Retina (tissue), 1 donor: Measurements from ENCODE around the gene KIR3DL1.
"Not testable (repeated sequence)": the region's sequence is repeated elsewhere in the genome, so short reads cannot be mapped to it uniquely, and the experiment has no call there.

Source experiments
- DNase-seq: peaks from one replicate; pipeline ENCODE4 v3.0.0-alpha.2; 2016

KIR3DL1 gene

DNA sequence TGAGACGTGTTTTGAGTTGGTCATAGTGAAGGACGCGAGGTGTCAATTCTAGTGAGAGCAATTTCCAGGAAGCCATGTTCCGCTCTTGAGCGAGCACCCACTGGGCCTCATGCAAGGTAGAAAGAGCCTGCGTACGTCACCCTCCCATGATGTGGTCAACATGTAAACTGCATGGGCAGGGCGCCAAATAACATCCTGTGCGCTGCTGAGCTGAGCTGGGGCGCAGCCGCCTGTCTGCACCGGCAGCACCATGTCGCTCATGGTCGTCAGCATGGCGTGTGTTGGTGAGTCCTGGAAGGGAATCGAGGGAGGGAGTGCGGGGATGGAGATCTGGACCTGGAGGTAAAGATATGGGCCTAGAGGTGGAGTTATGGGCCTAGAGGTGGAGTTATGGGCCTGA lies at the start of gene KIR3DL1:
TSS of gene KIR3DL1 (plus strand) at position 218 of the 400 bp plus-strand sequence.
- DNase-seq: not testable (repeated sequence)

DNA sequence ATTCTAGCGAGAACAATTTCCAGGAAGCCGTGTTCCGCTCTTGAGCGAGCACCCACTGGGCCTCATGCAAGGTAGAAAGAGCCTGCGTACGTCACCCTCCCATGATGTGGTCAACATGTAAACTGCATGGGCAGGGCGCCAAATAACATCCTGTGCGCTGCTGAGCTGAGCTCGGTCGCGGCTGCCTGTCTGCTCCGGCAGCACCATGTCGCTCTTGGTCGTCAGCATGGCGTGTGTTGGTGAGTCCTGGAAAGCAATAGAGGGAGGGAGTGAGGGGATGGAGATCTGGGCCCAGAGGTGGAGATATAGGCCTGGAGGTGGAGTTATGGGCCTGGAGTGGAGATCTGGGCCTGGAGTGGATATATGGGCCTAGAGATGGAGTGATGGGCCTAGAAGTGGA lies 46.6 kb upstream of the KIR3DL1 start, which contains the start of gene KIR2DL1:
TSS of gene KIR2DL1 (plus strand) at position 148 of the 400 bp plus-strand sequence. CDS start at position 206, 58 bp downstream.
- DNase-seq: not testable (repeated sequence)

DNA sequence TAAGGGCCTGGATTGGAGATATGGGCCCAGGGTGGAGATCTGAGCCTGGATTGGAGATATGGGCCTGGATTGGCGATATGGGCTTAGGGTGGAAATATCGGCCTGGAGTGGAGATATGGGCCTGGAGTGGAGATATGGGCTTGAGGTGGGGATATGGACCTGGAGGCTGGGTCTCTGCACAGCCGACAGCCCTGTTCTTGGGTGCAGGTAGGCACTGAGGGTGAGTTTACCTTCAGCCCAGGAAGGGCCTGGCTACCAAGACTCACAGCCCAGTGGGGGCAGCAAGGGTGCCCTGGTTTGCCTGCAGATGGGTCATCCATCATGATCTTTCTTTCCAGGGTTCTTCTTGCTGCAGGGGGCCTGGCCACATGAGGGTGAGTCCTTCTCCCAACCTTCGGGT lies 45.8 kb upstream of the KIR3DL1 start:
- not testable (repeated sequence) for DNase-seq

DNA sequence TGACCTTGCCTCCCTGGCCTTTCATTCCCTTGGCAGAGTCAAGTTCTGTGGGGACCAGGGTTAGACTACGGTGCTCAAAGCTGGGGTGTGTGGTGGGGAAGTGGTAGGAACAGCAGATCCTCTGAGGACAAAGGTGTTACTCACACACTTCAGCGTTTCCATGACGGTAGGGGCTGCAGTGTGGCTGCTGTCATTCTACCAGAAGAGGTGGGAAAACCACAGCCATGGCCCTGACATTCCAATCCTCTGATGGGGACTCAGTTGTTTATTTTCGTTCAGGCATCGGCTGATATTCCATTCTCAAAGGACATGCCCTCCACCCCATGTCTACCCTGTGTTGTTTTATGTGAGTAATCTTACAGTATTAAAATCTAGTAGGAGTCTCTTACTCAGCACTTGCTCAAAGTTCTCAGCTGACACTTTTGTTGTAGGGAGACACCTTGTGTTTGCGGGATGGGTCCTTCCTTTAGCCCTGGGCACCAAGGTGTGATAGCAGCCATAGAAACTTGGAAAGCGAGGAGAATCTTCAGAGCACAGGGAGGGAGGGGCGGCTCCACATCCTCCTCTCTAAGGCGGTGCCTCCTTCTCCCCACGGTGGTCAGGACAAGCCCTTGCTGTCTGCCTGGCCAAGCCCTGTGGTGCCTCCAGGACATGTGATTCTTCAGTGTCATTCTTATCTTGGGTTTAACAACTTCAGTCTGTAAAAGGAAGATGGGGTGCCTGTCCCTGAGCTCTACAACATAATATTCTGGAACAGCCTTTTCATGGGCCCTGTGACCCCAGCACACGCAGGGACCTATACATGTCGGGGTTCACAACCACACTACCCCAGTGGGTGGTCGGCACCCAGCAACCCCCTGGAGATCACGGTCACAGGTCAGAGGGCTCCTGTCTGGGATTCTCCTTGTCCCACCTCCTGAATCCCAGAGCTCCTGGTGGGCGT lies 45.0 kb upstream of the KIR3DL1 start:
- not testable (repeated sequence) for DNase-seq

DNA sequence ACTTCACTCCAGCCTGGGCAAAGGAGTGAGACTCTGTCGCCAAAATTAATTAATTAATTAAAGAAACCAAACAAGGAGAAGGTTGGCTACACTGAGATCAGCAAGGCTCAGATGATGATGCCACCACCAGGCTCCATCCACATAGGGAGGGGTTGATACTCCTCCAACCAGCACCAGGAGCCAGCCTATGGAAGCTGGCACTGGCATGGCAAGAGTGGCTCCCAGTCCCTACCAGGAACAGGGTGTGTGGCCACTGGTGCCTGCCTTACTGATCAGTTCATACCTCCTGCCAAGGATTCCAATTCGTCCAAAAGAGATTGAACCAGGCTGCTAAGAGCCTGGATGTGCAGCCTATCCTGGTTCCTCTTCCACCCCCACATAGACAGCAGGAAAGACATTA lies 43.6 kb upstream of the KIR3DL1 start:
- DNase-seq: not testable (repeated sequence)

DNA sequence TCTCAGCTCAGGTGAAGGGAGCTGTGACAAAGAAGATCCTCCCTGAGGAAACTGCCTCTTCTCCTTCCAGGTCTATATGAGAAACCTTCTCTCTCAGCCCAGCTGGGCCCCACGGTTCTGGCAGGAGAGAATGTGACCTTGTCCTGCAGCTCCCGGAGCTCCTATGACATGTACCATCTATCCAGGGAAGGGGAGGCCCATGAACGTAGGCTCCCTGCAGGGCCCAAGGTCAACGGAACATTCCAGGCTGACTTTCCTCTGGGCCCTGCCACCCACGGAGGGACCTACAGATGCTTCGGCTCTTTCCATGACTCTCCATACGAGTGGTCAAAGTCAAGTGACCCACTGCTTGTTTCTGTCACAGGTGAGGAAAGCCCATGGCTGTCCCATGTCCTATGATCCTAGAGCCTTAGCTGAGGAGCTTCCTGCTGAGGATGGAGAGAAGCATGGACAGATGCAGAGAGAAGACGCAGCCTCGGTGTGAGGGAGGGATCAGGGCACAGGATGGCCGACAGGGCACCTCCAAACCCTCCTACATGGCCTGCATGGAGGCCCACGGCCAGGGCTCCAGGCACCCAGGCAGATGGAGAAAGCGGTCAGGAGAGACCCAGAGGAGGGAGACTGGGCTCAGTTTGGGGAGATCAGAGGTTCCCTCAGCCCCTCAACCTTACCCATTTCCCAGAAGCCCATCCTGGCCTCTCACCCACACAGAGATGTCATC lies 41.0 kb upstream of the KIR3DL1 start:
- DNase-seq: not testable (repeated sequence)

DNA sequence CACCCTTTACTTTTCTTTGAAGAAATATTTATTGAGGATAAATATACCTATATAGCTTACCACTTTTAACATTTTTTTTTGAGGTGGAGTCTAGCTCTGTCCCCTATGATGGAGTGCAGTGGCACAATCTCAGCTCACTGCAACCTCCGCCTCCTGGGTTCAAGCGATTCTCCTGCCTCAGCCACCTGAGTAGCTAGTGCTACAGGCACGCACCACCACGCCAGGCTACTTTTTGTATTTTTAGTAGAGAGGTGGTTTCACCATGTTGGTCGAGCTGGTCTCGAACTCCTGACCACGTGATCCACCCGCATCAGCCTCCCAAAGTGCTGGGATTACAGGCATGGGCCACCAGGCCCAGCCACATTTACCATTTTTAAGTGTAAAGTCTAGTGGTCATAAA lies 40.4 kb upstream of the KIR3DL1 start:
- DNase-seq: not testable (repeated sequence)

DNA sequence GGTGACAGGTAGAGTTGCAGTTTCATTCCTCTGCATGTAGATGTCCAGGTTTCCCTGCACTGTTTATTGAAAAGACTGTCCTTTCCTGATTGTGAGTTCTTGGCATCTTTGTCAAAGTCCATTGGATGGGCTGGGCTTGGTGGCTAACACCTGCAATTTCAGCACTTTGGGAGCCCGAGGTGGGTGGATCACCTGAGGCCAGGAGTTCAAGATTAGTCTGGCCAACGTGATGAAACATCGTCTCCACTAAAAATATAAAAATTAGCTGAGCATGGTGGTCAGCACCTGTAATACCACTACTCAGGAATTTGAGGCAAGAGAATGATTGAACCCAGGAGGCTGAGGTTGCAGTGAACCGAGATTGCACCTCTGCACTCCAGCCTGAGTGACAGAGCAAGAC lies 38.4 kb upstream of the KIR3DL1 start:
- not testable (repeated sequence) for DNase-seq

DNA sequence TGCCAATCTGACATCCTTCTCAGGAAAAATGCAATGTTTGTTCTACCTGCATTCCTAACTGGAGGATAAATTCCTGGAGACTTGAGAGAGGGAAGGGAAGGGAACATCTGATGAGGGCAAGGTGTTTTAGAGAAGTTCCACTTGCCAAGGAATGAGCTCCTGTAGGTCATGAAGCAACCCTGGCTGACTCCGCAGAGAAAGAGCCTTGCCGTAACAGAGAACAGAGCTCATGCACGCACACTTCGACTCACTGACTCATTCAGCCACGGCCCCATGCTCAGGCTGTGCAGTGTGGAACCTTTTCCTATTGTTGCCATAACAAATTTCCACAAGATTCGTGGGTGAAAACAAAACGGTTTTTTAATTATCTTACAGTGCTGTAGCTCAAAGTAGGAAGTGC lies 37.4 kb upstream of the KIR3DL1 start:
- not testable (repeated sequence) for DNase-seq

DNA sequence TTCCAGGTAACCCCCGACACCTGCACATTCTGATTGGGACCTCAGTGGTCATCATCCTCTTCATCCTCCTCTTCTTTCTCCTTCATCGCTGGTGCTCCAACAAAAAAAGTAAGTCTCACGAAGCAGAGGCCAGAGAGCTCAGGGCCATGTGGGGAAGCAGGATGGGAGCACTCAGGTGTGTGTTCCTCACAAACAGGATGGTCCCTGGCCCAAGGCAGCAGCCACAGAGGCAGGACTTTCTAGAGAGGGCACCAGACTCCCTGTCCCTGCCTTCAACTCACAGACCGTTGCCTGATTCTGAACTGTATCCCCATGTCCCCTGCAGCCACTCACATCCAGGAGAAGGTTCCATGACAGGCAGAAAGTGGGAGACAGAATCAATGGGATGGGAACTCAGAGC lies 33.4 kb upstream of the KIR3DL1 start:
- DNase-seq: not testable (repeated sequence)

DNA sequence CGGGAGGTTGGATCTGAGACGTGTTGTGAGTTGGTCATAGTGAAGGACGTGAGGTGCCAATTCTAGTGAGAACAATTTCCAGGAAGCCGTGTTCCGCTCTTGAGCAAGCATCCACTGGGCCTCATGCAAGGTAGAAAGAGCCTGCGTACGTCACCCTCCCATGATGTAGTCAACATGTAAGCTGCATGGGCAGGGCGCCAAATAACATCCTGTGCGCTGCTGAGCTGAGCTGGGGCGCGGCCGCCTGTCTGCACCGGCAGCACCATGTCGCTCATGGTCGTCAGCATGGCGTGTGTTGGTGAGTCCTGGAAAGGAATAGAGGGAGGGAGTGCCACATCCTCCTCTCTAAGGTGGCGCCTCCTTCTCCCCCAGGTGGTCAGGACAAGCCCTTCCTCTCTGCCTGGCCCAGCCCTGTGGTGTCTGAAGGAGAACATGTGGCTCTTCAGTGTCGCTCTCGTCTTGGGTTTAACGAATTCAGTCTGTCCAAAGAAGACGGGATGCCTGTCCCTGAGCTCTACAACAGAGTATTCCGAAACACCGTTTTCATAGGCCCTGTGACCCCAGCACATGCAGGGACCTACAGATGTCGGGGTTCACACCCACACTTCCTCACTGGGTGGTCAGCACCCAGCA lies 30.1 kb upstream of the KIR3DL1 start:
- DNase-seq: not testable (repeated sequence)

DNA sequence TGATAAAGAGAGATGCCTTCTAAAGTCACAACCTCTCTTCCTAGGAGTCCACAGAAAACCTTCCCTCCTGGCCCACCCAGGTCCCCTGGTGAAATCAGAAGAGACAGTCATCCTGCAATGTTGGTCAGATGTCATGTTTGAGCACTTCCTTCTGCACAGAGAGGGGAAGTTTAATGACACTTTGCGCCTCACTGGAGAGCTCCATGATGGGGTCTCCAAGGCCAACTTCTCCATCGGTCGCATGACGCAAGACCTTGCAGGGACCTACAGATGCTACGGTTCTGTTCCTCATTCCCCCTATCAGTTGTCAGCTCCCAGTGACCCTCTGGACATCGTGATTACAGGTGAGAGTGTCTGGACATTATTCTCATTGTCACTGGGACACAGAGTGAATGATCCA lies 28.1 kb upstream of the KIR3DL1 start:
- not testable (repeated sequence) for DNase-seq

DNA sequence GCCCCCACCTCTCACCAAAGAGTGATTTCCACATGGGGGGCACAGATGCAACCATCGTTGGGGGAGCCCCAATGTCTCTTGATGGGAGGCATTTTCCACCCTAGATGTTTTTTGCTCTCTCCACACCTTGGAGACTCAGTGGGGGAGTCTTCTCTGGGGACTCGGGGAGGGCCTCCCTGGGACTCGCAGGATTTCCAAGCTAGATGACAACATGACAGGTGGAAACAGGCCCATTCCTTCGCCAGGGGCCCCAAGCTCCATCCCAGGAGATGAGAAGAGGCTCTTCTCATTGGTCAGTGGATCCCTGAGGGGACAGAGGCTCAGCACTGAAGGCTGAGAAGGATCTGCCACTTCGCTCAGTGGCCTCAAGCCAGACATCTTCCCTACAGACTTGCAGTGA lies 25.6 kb upstream of the KIR3DL1 start:
- DNase-seq: no peak

DNA sequence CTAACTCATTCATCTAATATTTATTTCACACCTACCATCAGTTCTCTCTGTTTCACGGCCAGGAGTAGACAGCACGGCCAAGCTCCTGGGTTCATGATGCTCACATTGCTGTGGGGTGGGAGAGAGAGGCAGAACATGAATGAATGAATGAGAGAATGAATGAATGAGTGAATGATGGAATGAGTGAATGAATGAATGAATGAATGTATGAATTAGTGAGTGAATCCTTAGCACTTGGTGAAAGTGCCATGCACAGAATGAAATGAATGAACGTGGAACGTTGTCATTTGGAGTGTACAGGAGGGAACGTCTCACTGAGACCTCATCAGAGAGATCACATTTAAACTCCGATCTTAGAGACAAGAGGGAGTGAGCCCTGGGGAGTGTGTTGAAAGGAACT lies 24.8 kb upstream of the KIR3DL1 start:
- no peak for DNase-seq

DNA sequence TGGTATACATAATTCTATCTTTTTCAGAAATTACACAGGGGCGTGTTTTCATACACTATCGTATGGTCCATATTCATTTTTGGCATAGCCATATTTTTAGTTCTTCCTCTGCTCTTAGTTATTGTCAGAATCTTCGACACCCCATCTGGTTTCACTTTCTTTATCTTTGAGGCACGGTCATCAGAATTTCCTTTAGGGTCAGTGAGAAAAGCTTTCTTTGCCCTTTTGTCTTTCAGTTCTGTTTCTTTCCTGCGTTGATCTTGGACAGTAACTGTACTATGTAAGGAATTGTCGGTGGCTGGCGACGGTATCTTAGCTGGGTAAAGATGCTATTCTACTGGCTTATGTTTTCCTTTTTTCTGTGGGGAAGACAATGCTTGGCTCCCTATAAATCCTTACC lies 23.5 kb upstream of the KIR3DL1 start:
- DNase-seq: no peak

DNA sequence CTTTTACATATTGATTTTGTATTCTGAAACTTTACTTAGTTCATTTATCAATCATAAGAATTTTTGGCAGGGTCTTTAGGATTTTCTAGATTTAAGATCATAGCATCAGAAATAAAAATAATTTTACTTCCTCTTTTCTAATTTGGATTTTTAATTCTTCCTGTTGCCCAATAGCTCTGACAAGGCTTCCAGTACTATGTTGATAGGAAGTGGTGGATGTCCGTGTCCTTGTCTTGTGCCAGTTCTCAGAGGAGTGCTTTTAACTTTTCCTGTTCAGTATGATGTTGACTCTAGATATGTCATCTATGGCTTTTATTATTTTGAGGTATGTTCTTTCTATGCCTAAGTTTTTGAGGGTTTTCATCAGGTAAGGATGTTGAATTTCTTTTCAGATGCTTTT lies 20.5 kb upstream of the KIR3DL1 start:
- DNase-seq: no peak

DNA sequence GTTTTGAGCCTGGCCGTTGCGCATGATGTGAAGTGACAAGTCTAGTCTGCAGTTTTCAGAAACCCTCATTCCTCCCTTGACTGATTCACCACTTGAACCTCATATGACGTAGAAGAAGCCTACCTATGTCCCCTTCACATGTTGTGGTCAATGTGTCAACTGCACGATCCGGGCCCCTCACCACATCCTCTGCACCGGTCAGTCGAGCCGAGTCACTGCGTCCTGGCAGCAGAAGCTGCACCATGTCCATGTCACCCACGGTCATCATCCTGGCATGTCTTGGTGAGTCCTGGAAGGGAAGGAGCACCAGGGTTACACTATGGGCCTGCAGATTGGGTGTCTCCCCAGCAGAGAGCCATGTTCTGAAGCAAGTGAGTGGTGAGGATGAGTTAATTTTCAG lies 12.9 kb upstream of the KIR3DL1 start, which contains the start of gene KIR2DL4:
TSS of gene KIR2DL4 (plus strand) at position 201 of the 400 bp plus-strand sequence. CDS start at position 243, 42 bp downstream.
- DNase-seq: no peak

DNA sequence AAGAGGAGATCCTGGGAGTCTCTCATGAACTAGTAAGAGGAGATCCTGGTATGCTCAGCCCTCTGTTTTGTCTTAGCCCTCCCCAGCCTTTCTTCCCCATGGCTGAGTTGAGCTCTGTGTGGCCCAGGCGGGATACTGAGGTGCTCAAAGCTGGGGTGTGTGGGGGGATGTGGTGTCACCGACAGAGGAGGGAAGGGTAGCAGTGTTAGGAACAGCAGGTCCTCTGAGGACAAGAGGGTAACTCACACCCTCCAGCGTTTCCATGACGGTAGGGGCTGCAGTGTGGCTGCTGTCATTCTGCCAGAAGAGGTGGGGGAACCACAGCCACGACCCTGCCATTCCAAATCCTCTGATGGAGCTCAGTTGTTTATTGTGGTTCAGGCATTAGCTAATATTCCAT lies 12.2 kb upstream of the KIR3DL1 start:
- no peak for DNase-seq

DNA sequence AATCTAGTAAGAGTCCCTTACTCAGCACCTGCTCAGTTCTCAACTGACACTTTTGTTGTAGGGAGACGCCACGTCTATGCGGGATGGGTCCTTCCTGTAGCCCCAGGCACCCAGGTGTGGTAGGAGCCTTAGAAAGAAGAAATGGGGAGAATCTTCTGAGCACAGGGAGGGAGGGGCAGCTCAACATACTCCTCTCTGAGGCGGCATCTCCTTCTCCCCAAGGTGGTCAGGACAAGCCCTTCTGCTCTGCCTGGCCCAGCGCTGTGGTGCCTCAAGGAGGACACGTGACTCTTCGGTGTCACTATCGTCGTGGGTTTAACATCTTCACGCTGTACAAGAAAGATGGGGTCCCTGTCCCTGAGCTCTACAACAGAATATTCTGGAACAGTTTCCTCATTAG lies 11.7 kb upstream of the KIR3DL1 start:
- no peak for DNase-seq

DNA sequence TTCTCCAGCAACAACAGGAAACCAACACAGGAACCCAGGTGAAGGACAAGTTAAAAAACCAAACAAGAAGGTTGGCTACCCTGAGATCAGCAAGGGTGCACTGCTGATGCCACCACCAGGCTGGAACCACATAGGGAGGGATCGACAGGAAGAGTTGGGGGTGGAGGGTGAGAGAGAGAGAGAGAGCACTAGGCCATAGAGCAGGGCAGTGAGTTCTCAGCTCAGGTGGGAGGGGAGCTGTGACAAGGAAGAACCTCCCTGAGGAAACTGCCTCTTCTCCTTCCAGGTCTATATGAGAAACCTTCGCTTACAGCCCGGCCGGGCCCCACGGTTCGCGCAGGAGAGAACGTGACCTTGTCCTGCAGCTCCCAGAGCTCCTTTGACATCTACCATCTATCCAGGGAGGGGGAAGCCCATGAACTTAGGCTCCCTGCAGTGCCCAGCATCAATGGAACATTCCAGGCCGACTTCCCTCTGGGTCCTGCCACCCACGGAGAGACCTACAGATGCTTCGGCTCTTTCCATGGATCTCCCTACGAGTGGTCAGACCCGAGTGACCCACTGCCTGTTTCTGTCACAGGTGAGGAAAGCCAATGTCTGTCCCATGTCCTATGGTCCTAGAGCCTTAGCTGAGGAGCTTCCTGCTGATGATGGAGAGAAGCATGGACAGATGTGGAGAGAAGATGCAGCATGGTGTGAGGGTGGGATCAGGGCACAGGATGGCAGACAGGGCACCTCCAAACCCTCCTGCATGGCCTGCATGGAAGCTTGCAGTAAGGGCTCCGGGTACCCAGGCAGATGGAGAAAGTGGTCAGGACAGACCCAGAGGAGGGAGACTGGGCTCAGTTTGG lies 10.4 kb upstream of the KIR3DL1 start:
- no peak for DNase-seq

DNA sequence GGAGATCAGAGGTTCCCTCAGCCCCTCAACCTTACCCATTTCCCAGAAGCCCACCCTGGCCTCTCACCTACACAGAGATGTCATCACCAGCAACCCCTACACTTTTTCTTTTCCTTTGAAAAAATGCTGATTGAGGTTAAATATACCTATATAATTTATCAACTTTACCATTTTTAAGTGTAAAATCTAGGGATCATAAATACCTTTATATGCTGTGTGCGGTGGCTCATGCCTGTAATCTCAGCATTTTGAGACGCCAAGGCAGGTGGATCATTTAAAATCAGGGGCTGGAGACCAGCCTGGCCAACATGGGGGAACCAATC lies 9.8 kb upstream of the KIR3DL1 start:
- DNase-seq: no peak

DNA sequence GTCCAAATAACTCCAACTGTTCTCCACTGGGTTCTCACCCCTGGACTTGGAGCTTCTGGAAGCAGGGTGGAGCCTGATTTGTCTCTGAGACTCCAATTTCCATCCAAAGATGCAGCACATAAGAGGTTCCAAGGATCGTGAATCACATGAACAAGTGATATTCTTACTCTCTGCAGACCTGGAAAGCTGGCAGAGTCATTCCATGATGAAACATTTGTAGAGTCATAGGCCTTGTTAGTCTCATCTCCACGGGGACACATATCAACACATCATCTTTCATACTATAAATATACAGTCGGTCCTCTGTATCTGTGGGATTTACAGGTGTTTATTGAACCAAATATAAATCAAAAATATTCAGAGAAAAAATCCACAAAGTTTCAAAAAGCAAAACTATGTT lies 1.7 kb upstream of the KIR3DL1 start:
- DNase-seq: not testable (repeated sequence)
